Neuronal stem cell (in vitro differentiated cells): Measurements from ENCODE around the gene ZMYM3. TPM values are rescaled to one million over a fixed set of nuclear protein-coding genes. Genes with fewer than 3 reads are reported as not detected.

Experiments used
- DNase-seq: peaks from one replicate; pipeline ENCODE4 v3.0.0-alpha.2; 2013; ENCODE audit warnings: low spot score
- H2AFZ ChIP-seq: one replicate; pipeline ENCODE4 v1.6.1; 2013; ENCODE audit warnings: mild to moderate bottlenecking, low read length, inconsistent platforms
- H2AK5ac ChIP-seq: 2 replicates; pipeline ENCODE4 v1.6.1; 2013; ENCODE audit warnings: low read depth, mild to moderate bottlenecking, inconsistent platforms, low read length, moderate library complexity, mixed read lengths
- H2BK120ac ChIP-seq: 2 replicates; pipeline ENCODE4 v1.6.1; 2013; ENCODE audit warnings: low read depth, mild to moderate bottlenecking, inconsistent platforms, low read length, moderate library complexity, mixed read lengths
- H2BK12ac ChIP-seq: one replicate; pipeline ENCODE4 v1.6.1; 2013; ENCODE audit warnings: low read length, inconsistent platforms
- H2BK15ac ChIP-seq: 2 replicates; pipeline ENCODE4 v1.6.1; 2013; ENCODE audit warnings: mild to moderate bottlenecking, low read length, inconsistent platforms, mixed read lengths
- H2BK5ac ChIP-seq: one replicate; pipeline ENCODE4 v1.6.1; 2013; ENCODE audit warnings: inconsistent platforms, mild to moderate bottlenecking, low read length, moderate library complexity
- H3K14ac ChIP-seq: one replicate; pipeline ENCODE4 v1.6.1; 2013; ENCODE audit warnings: low read length, inconsistent platforms
- H3K18ac ChIP-seq: 2 replicates; pipeline ENCODE4 v1.6.1; 2013; ENCODE audit warnings: low read length, inconsistent platforms
- H3K23ac ChIP-seq: 2 replicates; pipeline ENCODE4 v1.6.1; 2013; ENCODE audit warnings: low read depth, mild to moderate bottlenecking, mixed read lengths, low read length, inconsistent platforms; ENCODE audit not compliant: poor library complexity
- H3K27ac ChIP-seq: replicated peaks from 3 replicates; pipeline ENCODE4 v1.5.1; 2013; ENCODE audit warnings: low read length, inconsistent platforms
- H3K27me3 ChIP-seq, 3 experiments: 2 replicates each; pipeline ENCODE4 v1.6.1; 2013; ENCODE audit warnings: low read length in 3 of 3, mild to moderate bottlenecking in 2 of 3, inconsistent platforms in 1 of 3, low read depth in 1 of 3, mixed read lengths in 1 of 3, moderate library complexity in 1 of 3; ENCODE audit not compliant: control insufficient read depth in 3 of 3, insufficient read depth in 3 of 3
- H3K36me3 ChIP-seq, 2 donors: replicated peaks in 1 of 2; 2 replicates each; pipeline ENCODE4 v1.6.1; 2013; ENCODE audit warnings: low read length in 2 of 2; ENCODE audit not compliant: control insufficient read depth in 2 of 2, insufficient read depth in 2 of 2
- H3K4ac ChIP-seq: 2 replicates; pipeline ENCODE4 v1.6.1; 2013; ENCODE audit warnings: inconsistent platforms, mild to moderate bottlenecking, low read length, moderate library complexity
- H3K4me1 ChIP-seq, 2 donors: 1 replicate in 1 of 2; 2 replicates in 1 of 2; pipeline ENCODE4 v1.6.1; 2013; ENCODE audit warnings: low read length in 2 of 2, low read depth in 1 of 2; ENCODE audit not compliant: control insufficient read depth in 2 of 2, insufficient read depth in 1 of 2
- H3K4me2 ChIP-seq: one replicate; pipeline ENCODE4 v1.6.1; 2013; ENCODE audit warnings: mild to moderate bottlenecking, low read length, inconsistent platforms; ENCODE audit not compliant: insufficient read depth, poor library complexity, severe bottlenecking
- H3K4me3 ChIP-seq, 2 donors: 2 replicates each; pipeline ENCODE4 v1.5.1; 2013; ENCODE audit warnings: low read length in 2 of 2, mild to moderate bottlenecking in 2 of 2, inconsistent platforms in 1 of 2, moderate library complexity in 1 of 2
- H3K79me1 ChIP-seq: one replicate; pipeline ENCODE4 v1.6.1; 2013; ENCODE audit warnings: low read depth, mild to moderate bottlenecking, inconsistent platforms, low read length, moderate library complexity
- H3K9ac ChIP-seq: one replicate; pipeline ENCODE4 v1.6.1; 2013; ENCODE audit warnings: mild to moderate bottlenecking, low read depth, low read length, inconsistent platforms; ENCODE audit not compliant: poor library complexity
- H3K9me3 ChIP-seq, 2 donors: replicated peaks in 1 of 2; 2 replicates each; pipeline versions ENCODE3 to v1.6.1; 2013; ENCODE audit warnings: low read length in 2 of 2, mild to moderate bottlenecking in 2 of 2, inconsistent platforms in 1 of 2, low read depth in 1 of 2, mixed read lengths in 1 of 2, moderate library complexity in 1 of 2; ENCODE audit not compliant: control insufficient read depth in 2 of 2, insufficient read depth in 1 of 2
- H4K8ac ChIP-seq: one replicate; pipeline ENCODE4 v1.6.1; 2013; ENCODE audit warnings: low read depth, mild to moderate bottlenecking, inconsistent platforms, low read length, moderate library complexity
- H4K91ac ChIP-seq: one replicate; pipeline ENCODE4 v1.6.1; 2013; ENCODE audit warnings: low read length, low read depth, mild to moderate bottlenecking, inconsistent platforms; ENCODE audit not compliant: poor library complexity
- WGBS, 2 donors: extraction: QIAGEN DNeasy Blood & Tissue Kit; methylation state at CpG; one replicate each; pipeline ENCODE4 v1.1.7; 2013; ENCODE audit warnings: missing lambda C conversion rate in 2 of 2, mixed read lengths in 1 of 2; ENCODE audit not compliant: insufficient read length in 2 of 2, insufficient replicate concordance in 1 of 2; ENCODE audit errors: extremely low coverage in 2 of 2; 5-methylcytosine and 5-hydroxymethylcytosine counted together
- polyA plus RNA-seq, 2 experiments: library from polyadenylated mRNA; stranded (reverse); fragments of 200-250 nt; gene quantifications; one replicate each; pipeline ENCODE4 v1.2.3, GENCODE V29; 2013

ZMYM3 gene
- polyA plus RNA-seq (2013, experiment 1 of 2): 55.3 TPM
- polyA plus RNA-seq (2013, experiment 2 of 2): 52.4 TPM

DNA sequence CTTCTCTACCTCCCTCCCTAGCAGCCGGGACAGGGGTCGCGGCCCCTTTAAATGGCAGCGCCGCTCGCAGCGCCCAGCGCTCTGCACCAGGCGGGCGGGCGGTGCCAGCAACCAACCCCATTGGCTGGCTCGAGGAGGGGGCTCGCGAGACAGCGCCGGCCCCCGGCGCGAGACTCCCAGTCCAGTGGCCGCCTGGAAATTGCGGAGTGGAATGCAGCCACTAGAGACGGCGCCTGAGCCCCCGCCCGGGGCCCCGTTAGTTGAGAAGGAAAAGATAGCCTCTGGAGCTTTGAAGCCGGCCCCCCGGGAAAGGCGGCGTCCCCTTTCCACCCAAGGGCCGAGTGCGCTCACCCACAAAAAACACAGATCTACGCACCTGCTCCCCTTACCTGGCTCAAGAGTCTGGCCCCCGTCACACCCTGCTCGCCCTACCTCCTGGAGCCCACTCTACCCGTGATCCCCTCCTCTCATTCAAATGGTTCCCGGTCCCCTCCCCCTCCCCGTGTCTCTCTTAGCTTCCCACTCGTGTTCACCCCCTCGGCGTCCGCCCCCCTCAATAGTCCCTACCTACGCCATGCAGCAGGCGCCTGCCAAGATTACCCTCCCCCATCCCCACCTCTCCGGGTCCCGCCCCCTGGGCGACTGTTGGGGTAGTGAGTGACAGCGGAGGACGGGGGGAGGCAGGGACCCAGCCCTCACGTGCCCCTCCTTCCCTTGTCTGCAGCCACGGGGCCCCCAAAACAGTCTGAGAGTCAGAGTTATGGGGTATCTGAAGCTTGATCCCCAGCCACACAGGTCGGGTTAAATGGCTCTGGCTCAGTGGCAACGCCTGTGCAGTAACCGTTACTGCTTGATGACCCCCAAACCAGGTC lies at the start of gene ZMYM3:
ZMYM3 (minus strand) TSS at position 49 of the 872 bp plus-strand sequence. CDS start 885 bp downstream, outside the sequence.
- H3K23ac ChIP-seq: no peak within 1 kb of the TSS
- H2BK15ac ChIP-seq: peak within 1 kb of the TSS; percentile 64
- no peaks in the 10 kb centered on the region for H3K27me3 ChIP-seq
- H3K27ac ChIP-seq: peak within 1 kb of the TSS; percentile 88
- peaks cover 13 to 32% of the 10 kb centered on the region in 2 donors for H3K36me3 ChIP-seq
- no peak within 1 kb of the TSS for H3K14ac ChIP-seq
- H3K9ac ChIP-seq: peak within 1 kb of the TSS; percentile 90
- H3K4me3 ChIP-seq: peak within 1 kb of the TSS; percentile 75 to 93
- H2BK12ac ChIP-seq: peak within 1 kb of the TSS; percentile 90
- H2AK5ac ChIP-seq: no peak within 1 kb of the TSS
- H3K4ac ChIP-seq: peak within 1 kb of the TSS; percentile 66
- DNase-seq: peak; percentile 74
- no peak within 1 kb of the TSS for H4K91ac ChIP-seq
- WGBS, 2 donors: no CpG with 5 or more reads among the region's 54 CpGs
- peak within 1 kb of the TSS; percentile 54 for H3K4me2 ChIP-seq
- no peak within 1 kb of the TSS for H4K8ac ChIP-seq
- H3K18ac ChIP-seq: peak within 1 kb of the TSS; percentile 92
- peak within 1 kb of the TSS; percentile 82 for H2BK5ac ChIP-seq
- H3K9me3 ChIP-seq: no peaks in the 10 kb centered on the region
- peaks cover 12% of the 10 kb centered on the region for H3K79me1 ChIP-seq
- no peak within 1 kb of the TSS for H2BK120ac ChIP-seq
- peaks cover 11 to 13% of the 10 kb centered on the region in 2 donors for H3K4me1 ChIP-seq
- H2AFZ ChIP-seq: peak within 1 kb of the TSS; percentile 83

DNA sequence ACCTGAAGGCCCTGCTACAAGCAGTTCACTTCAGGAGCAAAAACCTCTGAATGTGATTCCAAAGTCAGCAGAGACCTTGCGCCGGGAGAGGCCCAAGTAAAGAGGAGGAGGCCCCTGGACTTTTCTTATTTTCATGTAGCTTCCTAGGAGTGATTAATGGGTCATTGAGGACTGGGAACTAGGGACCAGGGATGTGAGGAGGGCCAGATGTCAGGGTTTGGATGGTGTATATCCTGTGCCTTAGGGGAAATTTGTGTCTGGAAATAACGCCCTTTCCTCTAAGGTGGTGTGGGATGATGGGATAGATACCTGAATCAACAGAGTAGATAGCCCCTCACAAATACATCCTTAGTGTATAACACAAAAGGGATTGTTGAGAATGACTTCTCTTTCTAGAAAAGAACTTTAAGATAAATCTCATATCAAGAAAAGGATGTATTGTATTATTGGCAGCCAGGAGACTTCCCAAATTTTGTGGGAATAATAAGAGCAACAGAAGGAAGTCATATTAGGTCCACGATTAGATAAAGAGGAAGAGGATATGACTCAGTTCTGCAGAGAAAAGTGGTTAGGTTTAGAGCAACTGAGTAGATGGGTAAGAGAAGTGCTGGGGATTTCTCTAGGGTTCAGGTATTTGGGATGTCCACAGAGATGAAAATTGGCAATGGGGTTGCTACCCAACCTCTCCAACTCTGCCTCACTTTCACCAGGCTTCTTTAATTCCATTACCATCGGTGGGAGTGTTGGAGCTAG lies 48.7 kb upstream of the ZMYM3 start:
- Histone ChIP-seq H2BK15ac (no peak overlapping the region), H3K36me3 (peaks cover 8 to 73% of the 10 kb centered on the region in 2 donors), H3K4me3 (no peak overlapping the region), H3K23ac (no peak overlapping the region), H3K4me2 (no peak overlapping the region), H3K79me1 (no peaks in the 10 kb centered on the region), H3K18ac (no peak overlapping the region), H2BK5ac (no peak overlapping the region), H2BK120ac (no peak overlapping the region), H2AFZ (no peak overlapping the region), H3K9ac (no peak overlapping the region), H3K4ac (no peak overlapping the region), H2AK5ac (no peak overlapping the region), H3K14ac (no peak overlapping the region), H3K27me3 (no peaks in the 10 kb centered on the region), H3K27ac (no peak overlapping the region), H2BK12ac (no peak overlapping the region), H4K91ac (no peak overlapping the region), H4K8ac (no peak overlapping the region), H3K9me3 (no peaks in the 10 kb centered on the region), H3K4me1 (no peaks in the 10 kb centered on the region)
- WGBS, 2 donors: no CpG with 5 or more reads among the region's 5 CpGs
- DNase-seq: no peak

DNA sequence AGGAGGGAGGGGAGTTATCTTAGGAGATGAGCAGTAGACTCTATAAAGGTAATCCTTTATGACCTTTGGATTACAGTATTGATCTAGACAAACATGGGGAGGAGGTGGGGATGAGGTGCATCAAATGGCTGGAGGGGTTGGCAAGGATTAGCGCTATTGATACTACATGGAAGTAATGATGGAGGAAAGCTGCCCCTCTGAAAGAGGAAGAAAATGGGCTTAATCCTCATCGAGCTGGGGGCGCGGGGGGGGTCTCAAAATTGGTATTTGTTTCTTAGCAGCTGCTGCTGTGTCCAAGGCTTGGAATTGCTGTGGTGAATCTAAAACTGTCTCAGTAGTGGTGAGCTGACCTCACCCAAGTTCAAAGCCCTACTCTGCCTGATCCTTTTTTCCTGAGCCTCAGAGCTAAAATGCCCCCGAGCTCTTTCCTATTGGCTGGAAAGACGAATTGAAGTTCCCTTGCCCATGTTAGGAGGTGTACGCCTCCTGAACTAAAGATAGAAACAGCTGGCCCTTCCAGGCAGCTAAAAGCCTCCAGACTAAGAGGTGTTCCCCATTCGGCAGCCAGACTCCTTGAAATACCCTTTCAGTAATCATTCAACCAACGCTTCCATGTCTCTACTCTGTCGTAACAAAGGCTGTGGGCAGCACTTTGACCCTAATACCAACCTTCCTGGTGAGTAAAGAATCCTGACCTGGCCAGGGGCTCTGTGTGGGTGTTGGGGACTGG lies 47.4 kb upstream of the ZMYM3 start, which contains the start of gene ITGB1BP2:
ITGB1BP2 (plus strand) TSS at position 556 of the 730 bp plus-strand sequence; CDS start at position 613, 57 bp downstream.
- Histone ChIP-seq H3K9ac (no peak within 1 kb of the TSS), H3K18ac (no peak within 1 kb of the TSS), H3K27ac (peak within 1 kb of the TSS; percentile 43), H3K4me3 (no peak within 1 kb of the TSS), H3K23ac (no peak within 1 kb of the TSS), H3K36me3 (peaks cover 16 to 86% of the 10 kb centered on the region in 2 donors), H3K4me2 (no peak within 1 kb of the TSS), H4K91ac (no peak within 1 kb of the TSS), H3K14ac (no peak within 1 kb of the TSS), H2AFZ (no peak within 1 kb of the TSS), H2BK5ac (no peak within 1 kb of the TSS), H2BK15ac (no peak within 1 kb of the TSS), H3K79me1 (no peaks in the 10 kb centered on the region), H3K4ac (no peak within 1 kb of the TSS), H3K4me1 (no peaks in the 10 kb centered on the region), H2BK12ac (no peak within 1 kb of the TSS), H2BK120ac (no peak within 1 kb of the TSS), H3K27me3 (no peaks in the 10 kb centered on the region), H4K8ac (no peak within 1 kb of the TSS), H3K9me3 (no peaks in the 10 kb centered on the region), H2AK5ac (no peak within 1 kb of the TSS)
- no CpG with 5 or more reads among the region's 10 CpGs for WGBS, 2 donors
- no peak for DNase-seq
